HepG2 (cell line): Measurements from ENCODE around the gene SEMA3G. TPM values are rescaled to one million over a fixed set of nuclear protein-coding genes. Genes with fewer than 3 reads are reported as not detected.

Source experiments
- FLYWCH1 ChIP-seq: sonication (generic); formaldehyde crosslinking; IDR thresholded peaks from 2 replicates; pipeline ENCODE4 v1.8.1; 2023; ENCODE audit warnings: mild to moderate bottlenecking, missing genetic modification reagents
- NPAS2 ChIP-seq: sonication (generic); formaldehyde crosslinking; IDR thresholded peaks from 2 replicates; pipeline ENCODE4 v1.8.0; 2022; ENCODE audit warnings: mild to moderate bottlenecking, missing genetic modification reagents, borderline replicate concordance
- NR2F1 ChIP-seq, 2 experiments: fragments of 450-650 bp in 1 of 2; formaldehyde crosslinking in 1 of 2; IDR thresholded peaks; 2 replicates each; pipeline versions ENCODE4 v1.5.0 to v1.6.1; 2016 to 2020; ENCODE audit warnings: mild to moderate bottlenecking in 1 of 2, missing compliant biosample characterization in 1 of 2, missing genetic modification reagents in 1 of 2, moderate library complexity in 1 of 2
- RARA ChIP-seq: IDR thresholded peaks from 2 replicates; pipeline ENCODE4 v1.6.1; 2016; ENCODE audit warnings: missing genetic modification reagents, missing compliant biosample characterization
- RXRA ChIP-seq: sonication (generic); formaldehyde crosslinking; IDR thresholded peaks from 2 replicates; pipeline ENCODE4 v1.5.1; 2020; ENCODE audit warnings: missing genetic modification reagents
- SIN3B ChIP-seq: fragments of 150-350 bp; IDR thresholded peaks from 2 replicates; pipeline ENCODE4 v1.6.1; 2014; ENCODE audit warnings: low read length
- SIX4 ChIP-seq: sonication (generic); formaldehyde crosslinking; IDR thresholded peaks from 2 replicates; pipeline ENCODE4 v1.4.0; 2020; ENCODE audit warnings: missing genetic modification reagents
- SKI ChIP-seq: fragments of 450-650 bp; IDR thresholded peaks from one replicate; pipeline ENCODE4 v1.6.1; 2018; ENCODE audit warnings: mild to moderate bottlenecking; ENCODE audit not compliant: partially characterized antibody
- SNAPC2 ChIP-seq: sonication (generic); formaldehyde crosslinking; IDR thresholded peaks from 2 replicates; pipeline ENCODE4 v1.8.1; 2022; ENCODE audit warnings: mild to moderate bottlenecking, missing genetic modification reagents
- SSRP1 ChIP-seq: IDR thresholded peaks from 2 replicates; pipeline ENCODE4 v1.6.1; 2016; ENCODE audit warnings: control low read depth
- ZHX1 ChIP-seq: sonication (generic); formaldehyde crosslinking; IDR thresholded peaks from 2 replicates; pipeline ENCODE4 v1.8.1; 2022; ENCODE audit warnings: low read depth, mild to moderate bottlenecking, missing genetic modification reagents
- ZNF558 ChIP-seq: sonication (generic); formaldehyde crosslinking; IDR thresholded peaks from 2 replicates; pipeline ENCODE4 v1.9.0; 2022; ENCODE audit warnings: mild to moderate bottlenecking, missing genetic modification reagents, borderline replicate concordance
- ZZZ3 ChIP-seq: sonication (generic); formaldehyde crosslinking; IDR thresholded peaks from 2 replicates; pipeline ENCODE4 v1.4.0; 2020; ENCODE audit warnings: missing genetic modification reagents, mild to moderate bottlenecking, borderline replicate concordance
- polyA plus RNA-seq, 8 experiments: library from polyadenylated mRNA; depleted of rRNA in 3 of 8; stranded (reverse) in 7 of 8; unstranded in 1 of 8; fragments of >200 nt; fragmentation: Illumina TruSeq in 4 of 8; extraction: Trizol in 4 of 8; gene quantifications; 2 replicates each; pipeline versions ENCODE4 v1.2.1 to v1.2.3, GENCODE V29; 2011 to 2016; ENCODE audit warnings: low read depth in 4 of 8, missing spikeins in 1 of 8, mixed read lengths in 1 of 8; ENCODE audit not compliant: insufficient read depth in 1 of 8
- total RNA-seq, 5 experiments: library from RNA; depleted of rRNA; stranded (reverse); fragments of >200 nt; fragmentation: Illumina TruSeq; extraction: Trizol; gene quantifications; 2 replicates each; pipeline ENCODE4 v1.2.3, GENCODE V29; 2016; ENCODE audit warnings: low read depth in 1 of 5
- TF ChIP-seq, protein P1 (sequence below): sonication (generic); formaldehyde crosslinking; IDR thresholded peaks from 2 replicates; pipeline ENCODE4 v1.4.0; 2020; ENCODE audit warnings: missing genetic modification reagents, borderline replicate concordance
- TF ChIP-seq, protein P2 (sequence below): IDR thresholded peaks from 2 replicates; pipeline ENCODE4 v1.6.1; 2016; ENCODE audit warnings: low read depth
- TF ChIP-seq, protein P3 (sequence below): IDR thresholded peaks from 2 replicates; pipeline ENCODE4 v1.6.1; 2016; ENCODE audit warnings: missing compliant biosample characterization, missing genetic modification reagents, borderline replicate concordance

The SEMA3G gene
- total and polyA plus RNA-seq, 2 of the 13 experiments (the other 11 are each of a cell fraction or from before 2014, with no cell fraction given) = 6.1 to 8.3 TPM

GRCh38 chr3:52384019-52384761 is 60.7 kb downstream of the SEMA3G start (continued):
- TF ChIP-seq, protein P1, sequence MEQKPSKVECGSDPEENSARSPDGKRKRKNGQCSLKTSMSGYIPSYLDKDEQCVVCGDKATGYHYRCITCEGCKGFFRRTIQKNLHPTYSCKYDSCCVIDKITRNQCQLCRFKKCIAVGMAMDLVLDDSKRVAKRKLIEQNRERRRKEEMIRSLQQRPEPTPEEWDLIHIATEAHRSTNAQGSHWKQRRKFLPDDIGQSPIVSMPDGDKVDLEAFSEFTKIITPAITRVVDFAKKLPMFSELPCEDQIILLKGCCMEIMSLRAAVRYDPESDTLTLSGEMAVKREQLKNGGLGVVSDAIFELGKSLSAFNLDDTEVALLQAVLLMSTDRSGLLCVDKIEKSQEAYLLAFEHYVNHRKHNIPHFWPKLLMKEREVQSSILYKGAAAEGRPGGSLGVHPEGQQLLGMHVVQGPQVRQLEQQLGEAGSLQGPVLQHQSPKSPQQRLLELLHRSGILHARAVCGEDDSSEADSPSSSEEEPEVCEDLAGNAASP (CRISPR knock-in tag) = no peak
- TF ChIP-seq ZHX1 (CRISPR knock-in tag) = no peak
- TF ChIP-seq, protein P2, sequence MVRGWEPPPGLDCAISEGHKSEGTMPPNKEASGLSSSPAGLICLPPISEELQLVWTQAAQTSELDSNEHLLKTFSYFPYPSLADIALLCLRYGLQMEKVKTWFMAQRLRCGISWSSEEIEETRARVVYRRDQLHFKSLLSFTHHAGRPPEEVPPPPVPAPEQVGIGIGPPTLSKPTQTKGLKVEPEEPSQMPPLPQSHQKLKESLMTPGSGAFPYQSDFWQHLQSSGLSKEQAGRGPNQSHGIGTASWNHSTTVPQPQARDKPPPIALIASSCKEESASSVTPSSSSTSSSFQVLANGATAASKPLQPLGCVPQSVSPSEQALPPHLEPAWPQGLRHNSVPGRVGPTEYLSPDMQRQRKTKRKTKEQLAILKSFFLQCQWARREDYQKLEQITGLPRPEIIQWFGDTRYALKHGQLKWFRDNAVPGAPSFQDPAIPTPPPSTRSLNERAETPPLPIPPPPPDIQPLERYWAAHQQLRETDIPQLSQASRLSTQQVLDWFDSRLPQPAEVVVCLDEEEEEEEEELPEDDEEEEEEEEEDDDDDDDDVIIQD (CRISPR knock-in tag) = no peak
- no peak for TF ChIP-seq SIX4 (CRISPR knock-in tag)
- TF ChIP-seq NPAS2 = no peak
- no peak for TF ChIP-seq SIN3B
- no peak for TF ChIP-seq ZZZ3 (CRISPR knock-in tag)
- TF ChIP-seq, protein P3, sequence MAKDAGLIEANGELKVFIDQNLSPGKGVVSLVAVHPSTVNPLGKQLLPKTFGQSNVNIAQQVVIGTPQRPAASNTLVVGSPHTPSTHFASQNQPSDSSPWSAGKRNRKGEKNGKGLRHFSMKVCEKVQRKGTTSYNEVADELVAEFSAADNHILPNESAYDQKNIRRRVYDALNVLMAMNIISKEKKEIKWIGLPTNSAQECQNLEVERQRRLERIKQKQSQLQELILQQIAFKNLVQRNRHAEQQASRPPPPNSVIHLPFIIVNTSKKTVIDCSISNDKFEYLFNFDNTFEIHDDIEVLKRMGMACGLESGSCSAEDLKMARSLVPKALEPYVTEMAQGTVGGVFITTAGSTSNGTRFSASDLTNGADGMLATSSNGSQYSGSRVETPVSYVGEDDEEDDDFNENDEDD (CRISPR knock-in tag) = no peak
- TF ChIP-seq FLYWCH1 (CRISPR knock-in tag) = no peak
- no peak for TF ChIP-seq SSRP1 (CRISPR knock-in tag)
- TF ChIP-seq SKI = peak; percentile 73
- 0 out of 2 replicates have a peak, but pooled peaks have one; percentile 36 for TF ChIP-seq RXRA (CRISPR knock-in tag)
- TF ChIP-seq NR2F1 (CRISPR knock-in tag; IDR thresholded peaks at IDR 0.05) = no peak
- TF ChIP-seq RARA = peak; percentile 63; the same call in 1 of the 2 replicates
- no peak for TF ChIP-seq SNAPC2 (CRISPR knock-in tag)
- no peak for TF ChIP-seq ZNF558 (CRISPR knock-in tag)
